ENCODE data around the gene OCRL.

- TF ChIP-seq CTCF (IDR thresholded peaks at IDR 0.05) (no peak), EZH2 (IDR thresholded peaks at IDR 0.05) (no peak)
Observed at GRCh38 chrX:129594781-129595180, 54.7 kb downstream of the OCRL start.
